Subcutaneous abdominal adipose tissue (tissue), 5 donors: Measurements from ENCODE around the gene SAMD14.
A peak's percentile ranks its signal among the peaks of the same experiment; 100 is the strongest.

Experiments
- H3K27ac ChIP-seq: one replicate; pipeline ENCODE4 v1.7.0; 2013; ENCODE audit warnings: low read depth, mild to moderate bottlenecking, inconsistent platforms, low read length, moderate library complexity
- H3K27me3 ChIP-seq, 5 donors: one replicate each; pipeline ENCODE4 v1.7.0; 2013; ENCODE audit warnings: low read length in 5 of 5, inconsistent platforms in 1 of 5; ENCODE audit not compliant: control insufficient read depth in 5 of 5, insufficient read depth in 4 of 5
- H3K36me3 ChIP-seq, 5 donors: one replicate each; pipeline ENCODE4 v1.7.0; 2013; ENCODE audit warnings: low read length in 5 of 5; ENCODE audit not compliant: control insufficient read depth in 5 of 5, insufficient read depth in 5 of 5
- H3K4me1 ChIP-seq, 5 donors: one replicate each; pipeline ENCODE4 v1.7.0; 2013; ENCODE audit warnings: low read length in 5 of 5, mild to moderate bottlenecking in 3 of 5, moderate library complexity in 1 of 5; ENCODE audit not compliant: control insufficient read depth in 5 of 5, insufficient read depth in 5 of 5
- H3K4me3 ChIP-seq, 5 donors: one replicate each; pipeline ENCODE4 v1.7.0; 2013; ENCODE audit warnings: low read length in 5 of 5, low read depth in 1 of 5
- H3K9ac ChIP-seq, 5 donors: one replicate each; pipeline ENCODE4 v1.7.0; 2013; ENCODE audit warnings: low read length in 5 of 5, mild to moderate bottlenecking in 4 of 5, moderate library complexity in 3 of 5
- H3K9me3 ChIP-seq, 5 donors: one replicate each; pipeline ENCODE4 v1.7.0; 2013; ENCODE audit warnings: low read length in 5 of 5; ENCODE audit not compliant: control insufficient read depth in 5 of 5
- donor health status: healthy.
- donor health status: healthy.
- donor health status: healthy.
- donor health status: healthy.
- donor health status: healthy.

The SAMD14 gene

DNA sequence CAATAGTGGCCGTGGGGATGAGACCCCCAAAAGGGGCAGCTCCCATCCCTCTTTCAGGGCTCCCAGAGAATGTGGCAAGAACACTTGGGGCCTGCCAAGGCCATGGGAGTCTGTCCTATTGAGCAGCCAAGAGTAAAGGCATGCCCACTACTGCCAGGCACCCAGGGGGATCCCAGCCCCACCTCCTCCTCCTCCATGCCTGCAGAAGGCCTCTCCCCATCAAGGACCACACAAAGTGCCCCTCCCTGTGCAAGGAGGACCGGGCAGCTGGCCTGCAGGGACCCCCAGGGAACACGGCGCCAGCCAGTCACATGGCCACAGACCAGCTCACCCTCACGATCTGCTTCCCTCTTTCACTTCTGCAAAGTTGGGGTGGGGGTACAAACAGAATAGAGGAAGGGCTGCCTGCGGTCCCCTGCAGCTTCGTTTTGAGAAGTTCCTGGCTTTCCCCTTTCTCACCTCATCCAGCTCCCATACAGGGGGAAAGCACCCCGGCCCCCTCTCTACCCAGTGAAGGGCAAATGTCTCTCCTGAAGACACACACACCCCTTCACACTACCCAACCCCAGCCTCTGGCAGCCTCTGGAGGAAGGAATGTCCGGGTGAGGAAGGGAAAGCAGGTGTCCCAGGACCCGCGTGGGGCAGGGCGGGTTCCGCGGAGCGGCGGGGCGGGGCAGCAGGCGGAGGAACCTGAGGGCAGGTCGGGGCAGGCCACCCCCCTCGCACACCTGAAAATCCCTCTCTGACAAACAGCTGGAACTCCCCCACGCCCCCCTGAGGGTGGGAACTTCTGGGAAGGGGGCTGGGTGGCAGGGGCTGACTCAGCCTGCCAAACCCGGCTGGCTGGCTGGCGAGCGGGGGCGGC, 18.5 kb upstream of the SAMD14 start:
- H3K9ac ChIP-seq, result peak overlapping the region; percentile 53 to 76 (median 72)
- peak overlapping the region; percentile 79 for H3K27ac ChIP-seq

DNA sequence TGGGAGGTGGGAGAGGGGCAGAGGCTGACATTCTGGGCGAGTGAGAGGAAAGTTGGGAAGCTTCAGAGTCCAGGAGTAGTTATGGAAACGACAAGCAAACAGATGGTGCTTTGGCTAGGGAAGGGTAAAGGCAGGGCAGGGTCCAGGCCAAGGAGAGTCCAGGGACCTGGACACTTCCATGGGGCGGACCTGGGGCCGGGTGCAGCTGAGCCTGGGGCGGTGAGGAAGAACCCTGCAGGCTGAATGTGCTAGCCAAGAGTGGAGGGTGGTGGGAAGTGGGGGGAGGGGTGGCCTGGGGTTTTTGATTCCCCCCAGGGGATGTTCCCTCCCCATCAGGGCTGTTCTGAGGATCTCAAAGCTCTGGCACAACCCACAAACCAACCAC, 17.9 kb upstream of the SAMD14 start:
- H3K4me3 ChIP-seq, result peak overlapping the region; percentile 68 to 82 (median 77)
- H3K9me3 ChIP-seq, result no peaks in the 10 kb centered on the region
- H3K9ac ChIP-seq, result peak overlapping the region; percentile 36 to 76 (median 72)
- no peaks in the 10 kb centered on the region for H3K27me3 ChIP-seq
- H3K4me1 ChIP-seq, result peaks cover 14 to 79% (median 70%) of the 10 kb centered on the region in 5 donors
- H3K27ac ChIP-seq, result peak overlapping the region; percentile 79
- peaks cover 0 to 28% (median 25%) of the 10 kb centered on the region in 5 donors for H3K36me3 ChIP-seq

More for the DNA sequence above, 18.5 kb upstream of the SAMD14 start:
- no peaks in the 10 kb centered on the region for H3K27me3 ChIP-seq
- peaks cover 0 to 23% (median 19%) of the 10 kb centered on the region in 5 donors for H3K36me3 ChIP-seq
- H3K9me3 ChIP-seq, result no peaks in the 10 kb centered on the region
- peaks cover 15 to 85% (median 72%) of the 10 kb centered on the region in 5 donors for H3K4me1 ChIP-seq
- H3K4me3 ChIP-seq, result peak overlapping the region; percentile 68 to 82 (median 77)

DNA sequence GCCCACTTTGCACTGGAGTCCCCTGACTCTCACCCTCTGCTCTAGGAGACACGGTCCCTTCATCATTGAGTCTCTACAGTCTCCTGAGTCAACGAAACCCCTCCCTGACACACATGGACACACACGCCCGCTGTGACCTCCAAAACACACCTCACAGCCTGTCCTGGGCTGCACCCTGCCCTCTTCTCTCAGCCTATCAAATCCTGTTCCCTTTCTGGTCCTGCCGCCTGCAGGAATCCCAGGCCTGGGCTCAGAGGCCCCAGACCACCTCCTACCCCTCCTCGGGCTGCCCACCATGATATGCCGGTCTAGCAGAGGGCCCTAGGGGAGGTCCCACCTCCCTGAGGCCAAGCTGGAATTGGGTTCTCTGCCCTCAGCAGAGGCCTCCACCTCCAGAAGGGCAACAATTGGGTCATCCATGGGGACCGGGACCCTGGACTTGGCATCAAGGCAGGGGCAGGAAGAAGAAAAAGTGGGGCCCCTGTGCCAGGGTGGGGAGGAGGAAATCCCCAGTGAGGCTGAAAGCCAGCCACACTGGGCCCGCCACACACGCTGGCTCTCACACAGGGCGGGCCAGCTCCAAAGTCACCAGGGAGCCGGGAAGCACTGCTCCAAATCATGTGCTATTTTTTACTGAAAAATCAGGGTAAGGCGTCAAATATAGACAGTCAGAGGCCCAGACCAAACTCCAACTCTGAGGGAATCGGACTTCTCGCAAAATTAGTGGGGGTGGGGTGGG, 17.1 kb upstream of the SAMD14 start:
- H3K9ac ChIP-seq, result peak overlapping the region; percentile 36 to 76 (median 54)
- H3K36me3 ChIP-seq, result peaks cover 0 to 36% (median 33%) of the 10 kb centered on the region in 5 donors
- H3K27ac ChIP-seq, result peak overlapping the region; percentile 79
- H3K4me3 ChIP-seq, result peak overlapping the region; percentile 68 to 82 (median 77)
- no peaks in the 10 kb centered on the region for H3K27me3 ChIP-seq
- H3K9me3 ChIP-seq, result no peaks in the 10 kb centered on the region
- H3K4me1 ChIP-seq, result peaks cover 10 to 79% (median 69%) of the 10 kb centered on the region in 5 donors

DNA sequence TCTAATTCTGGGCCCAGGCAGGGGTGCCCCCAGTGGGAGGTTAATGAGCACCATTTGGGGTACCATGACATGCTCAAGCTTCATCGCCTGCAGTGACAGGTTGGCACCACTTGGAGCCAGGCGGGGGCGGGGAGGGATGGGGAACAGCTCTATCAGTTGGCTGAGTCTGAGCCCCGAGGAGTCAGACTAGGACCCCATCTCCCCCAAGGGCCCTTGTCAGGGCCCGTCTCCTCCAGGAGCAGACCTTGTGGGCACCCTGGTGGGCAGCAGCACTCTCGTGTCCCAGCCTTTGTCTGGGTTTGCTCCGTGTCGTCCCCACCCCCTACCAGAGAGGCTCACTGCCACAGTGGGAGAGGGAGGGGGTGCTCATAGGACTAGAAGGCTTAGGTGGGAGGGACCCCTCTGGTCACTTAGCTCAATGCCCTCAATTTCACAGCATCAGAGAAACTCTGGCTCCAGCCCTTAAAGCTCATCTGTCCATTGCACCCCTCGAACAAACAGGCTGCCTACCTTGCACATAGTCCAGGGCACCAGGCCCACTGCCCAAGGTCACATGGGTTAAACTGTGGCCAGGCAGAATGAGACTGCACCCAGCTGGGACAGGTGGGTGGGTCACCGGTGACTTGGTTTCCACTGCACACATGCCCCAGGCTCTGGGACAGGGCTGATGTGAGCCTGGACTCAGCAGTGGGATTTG, 16.4 kb upstream of the SAMD14 start:
- Histone ChIP-seq H3K4me1 (peaks cover 13 to 79% (median 65%) of the 10 kb centered on the region in 5 donors), H3K27ac (peak overlapping the region; percentile 79), H3K27me3 (no peaks in the 10 kb centered on the region), H3K36me3 (peaks cover 0 to 43% (median 38%) of the 10 kb centered on the region in 5 donors), H3K9ac (peak overlapping the region in 4 of 5 donors; percentile 26 to 76 (median 60)), H3K4me3 (peak overlapping the region; percentile 61 to 82 (median 68)), H3K9me3 (no peaks in the 10 kb centered on the region)

DNA sequence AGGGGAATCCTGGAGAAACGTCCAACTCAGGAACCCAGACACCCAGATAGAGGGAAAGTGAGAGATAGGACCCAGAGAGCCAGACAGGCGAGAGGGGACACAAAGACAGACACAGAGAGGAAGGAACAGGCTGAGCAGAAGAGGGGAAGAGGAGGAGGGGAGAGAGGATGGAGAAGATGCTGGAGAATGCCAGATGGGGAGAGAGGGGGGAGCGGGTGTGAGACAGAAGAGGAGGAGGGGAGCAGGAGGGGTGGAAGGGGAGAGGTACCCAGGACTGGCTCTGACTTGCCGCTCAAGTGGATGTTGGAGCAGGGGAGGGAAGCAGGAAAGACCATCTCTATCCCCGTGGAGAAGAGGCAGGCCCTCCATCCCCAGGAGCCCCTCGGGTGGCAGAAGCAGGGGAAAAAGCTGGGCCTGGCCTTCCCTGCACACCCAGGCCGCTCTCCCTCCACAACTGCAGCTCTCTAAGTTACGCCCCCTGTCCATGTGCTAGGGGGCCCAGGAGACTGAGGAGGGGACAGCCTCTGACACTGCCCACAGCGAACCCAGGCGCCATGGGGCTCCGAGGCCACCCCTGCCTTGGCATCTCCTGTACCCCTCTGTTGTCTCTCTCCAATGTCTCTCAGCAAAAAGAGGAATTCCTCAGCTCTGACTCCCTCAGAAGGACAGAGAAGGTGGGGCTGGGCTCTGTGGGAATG, 15.7 kb upstream of the SAMD14 start:
- H3K9ac ChIP-seq, result peak overlapping the region in 3 of 5 donors; percentile 7 to 54 (median 31)
- peak overlapping the region in 3 of 5 donors; percentile 9 to 31 (median 16) for H3K4me3 ChIP-seq
- peaks cover 13 to 82% (median 67%) of the 10 kb centered on the region in 5 donors for H3K4me1 ChIP-seq
- H3K27ac ChIP-seq, result peak overlapping the region; percentile 79
- peaks cover 0 to 50% (median 44%) of the 10 kb centered on the region in 5 donors for H3K36me3 ChIP-seq
- H3K9me3 ChIP-seq, result no peaks in the 10 kb centered on the region
- no peaks in the 10 kb centered on the region for H3K27me3 ChIP-seq

DNA sequence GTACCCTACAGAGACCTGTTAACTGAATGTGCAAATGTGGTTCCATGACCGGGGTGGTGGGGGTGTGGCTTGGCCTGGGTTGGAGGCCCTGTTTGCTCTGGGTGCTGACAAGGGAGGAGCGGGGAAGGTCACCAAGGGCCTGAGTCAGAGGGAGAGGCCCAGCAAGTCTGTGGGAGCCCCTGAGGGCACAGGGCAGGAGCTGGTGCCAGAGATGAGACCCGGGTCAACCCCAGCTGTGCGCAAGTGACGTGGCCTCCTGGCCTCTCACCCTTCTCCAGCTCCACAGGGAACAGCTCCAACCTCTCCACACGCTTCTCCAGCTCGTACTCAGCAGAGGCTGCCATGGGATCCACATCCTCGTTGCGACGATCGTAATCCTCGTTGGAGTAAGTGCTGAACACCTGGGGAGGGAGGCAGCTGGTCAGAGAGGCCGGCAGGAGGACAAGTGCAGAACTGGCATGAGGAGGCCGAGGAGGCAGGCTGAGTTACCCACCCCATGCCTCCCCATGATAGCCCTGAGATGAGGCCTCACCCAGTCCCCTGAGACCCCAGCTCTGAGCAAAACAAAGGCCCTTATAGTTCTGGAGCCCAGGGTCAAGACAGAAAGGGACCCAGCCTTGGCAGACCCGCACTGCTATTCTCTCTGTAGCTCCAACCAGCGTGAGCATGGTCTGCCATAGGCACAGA, 15.0 kb upstream of the SAMD14 start:
- no peaks in the 10 kb centered on the region for H3K9me3 ChIP-seq
- H3K9ac ChIP-seq, result peak overlapping the region in 2 of 5 donors; percentile 31 to 54
- H3K27ac ChIP-seq, result peak overlapping the region; percentile 79
- H3K4me3 ChIP-seq, result peak overlapping the region in 2 of 5 donors; percentile 9 to 16
- no peaks in the 10 kb centered on the region for H3K27me3 ChIP-seq
- peaks cover 13 to 84% (median 72%) of the 10 kb centered on the region in 5 donors for H3K4me1 ChIP-seq
- peaks cover 0 to 56% (median 50%) of the 10 kb centered on the region in 5 donors for H3K36me3 ChIP-seq

DNA sequence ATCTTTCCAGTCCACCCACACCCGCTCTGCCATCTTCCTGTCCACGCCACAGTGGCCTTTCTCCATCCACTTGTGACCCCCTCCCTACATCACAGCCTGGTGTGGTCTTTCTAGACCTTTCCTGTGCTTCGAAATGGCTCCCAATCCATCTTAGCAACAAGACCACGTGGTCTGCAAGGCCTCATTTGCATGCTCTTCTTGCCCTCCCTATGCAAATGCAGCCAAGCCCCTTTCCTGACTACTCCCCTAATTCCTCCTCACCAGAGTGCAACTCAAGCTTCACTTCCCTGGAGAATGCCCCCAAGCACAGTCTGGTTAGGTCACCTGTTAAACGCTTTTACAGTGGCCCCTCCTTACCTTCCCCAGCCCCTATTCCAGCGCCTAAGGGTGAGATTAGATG, 14.4 kb upstream of the SAMD14 start:
- Histone ChIP-seq H3K27ac (peak overlapping the region; percentile 17), H3K9ac (peak overlapping the region in 1 of 5 donors; percentile 23), H3K36me3 (peaks cover 0 to 63% (median 55%) of the 10 kb centered on the region in 5 donors), H3K4me3 (no peak overlapping the region), H3K9me3 (no peaks in the 10 kb centered on the region), H3K4me1 (peaks cover 13 to 87% (median 68%) of the 10 kb centered on the region in 5 donors), H3K27me3 (no peaks in the 10 kb centered on the region)

DNA sequence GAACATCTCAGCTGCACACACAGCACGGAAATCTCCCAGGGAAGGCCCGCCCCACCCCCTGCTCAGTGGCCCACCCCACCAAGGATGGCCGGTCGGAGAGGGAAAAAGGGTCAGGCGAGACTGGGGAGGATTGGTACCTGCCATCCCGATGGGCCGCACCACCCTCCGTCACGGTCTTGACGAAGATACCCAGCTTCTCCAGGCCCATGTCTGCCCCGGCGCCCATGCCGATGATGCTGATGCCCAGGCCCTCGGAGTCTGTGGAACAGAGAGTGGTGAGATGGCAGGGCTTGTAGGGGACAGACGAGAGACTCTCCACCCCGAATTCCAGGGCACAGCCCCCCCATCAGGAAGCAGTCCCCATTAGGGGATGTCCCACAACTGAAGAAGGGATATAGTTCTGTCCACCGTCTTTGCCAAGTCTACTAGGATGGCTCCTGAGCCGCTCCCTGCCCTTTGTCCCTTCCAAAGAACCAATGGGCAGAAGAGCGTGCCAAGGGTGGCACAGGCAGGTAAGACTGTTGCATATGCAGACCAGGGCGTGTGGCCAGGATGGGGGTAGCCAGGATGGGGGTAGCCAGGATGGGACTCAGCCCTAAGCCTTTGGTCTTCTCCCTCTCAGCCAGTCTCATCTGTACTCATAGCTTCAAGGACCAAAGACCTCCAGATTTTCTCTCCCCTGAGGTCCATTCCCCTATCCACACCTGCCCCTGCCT, 13.7 kb upstream of the SAMD14 start:
- no peaks in the 10 kb centered on the region for H3K9me3 ChIP-seq
- peaks cover 13 to 82% (median 62%) of the 10 kb centered on the region in 5 donors for H3K4me1 ChIP-seq
- H3K9ac ChIP-seq, result no peak overlapping the region
- H3K36me3 ChIP-seq, result peaks cover 0 to 70% (median 62%) of the 10 kb centered on the region in 5 donors
- no peaks in the 10 kb centered on the region for H3K27me3 ChIP-seq
- H3K4me3 ChIP-seq, result no peak overlapping the region
- H3K27ac ChIP-seq, result no peak overlapping the region
